ENCODE results near the gene CD300LD.

Gene CD300LD

DNA sequence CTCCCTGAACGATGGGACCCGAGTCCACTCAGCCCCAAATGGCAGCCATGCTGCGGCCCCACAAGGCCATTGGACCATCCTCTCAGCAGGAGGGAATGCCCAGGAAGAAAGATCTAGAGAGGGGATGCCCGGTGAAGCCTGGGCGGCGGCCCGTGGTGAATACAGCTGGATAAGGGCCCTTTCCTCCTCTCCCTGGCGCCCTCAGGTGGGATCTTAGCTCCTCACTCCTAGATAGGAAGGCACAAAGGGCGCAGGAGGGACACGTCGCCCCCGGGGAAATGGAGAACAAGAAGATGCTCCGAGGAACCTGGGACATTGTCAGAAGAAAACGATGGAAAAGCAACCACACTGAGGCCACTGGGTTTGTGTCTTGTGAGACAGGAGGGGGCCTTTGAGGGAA, 48.7 kb downstream of the CD300LD start:
- no peaks in the 10 kb centered on the region for H3K9me3 Mint-ChIP-seq
- no peak overlapping the region for H3K27ac Mint-ChIP-seq
- H3K36me3 Mint-ChIP-seq (ENCODE audit: low read depth): no peaks in the 10 kb centered on the region
- TF ChIP-seq, protein P1, sequence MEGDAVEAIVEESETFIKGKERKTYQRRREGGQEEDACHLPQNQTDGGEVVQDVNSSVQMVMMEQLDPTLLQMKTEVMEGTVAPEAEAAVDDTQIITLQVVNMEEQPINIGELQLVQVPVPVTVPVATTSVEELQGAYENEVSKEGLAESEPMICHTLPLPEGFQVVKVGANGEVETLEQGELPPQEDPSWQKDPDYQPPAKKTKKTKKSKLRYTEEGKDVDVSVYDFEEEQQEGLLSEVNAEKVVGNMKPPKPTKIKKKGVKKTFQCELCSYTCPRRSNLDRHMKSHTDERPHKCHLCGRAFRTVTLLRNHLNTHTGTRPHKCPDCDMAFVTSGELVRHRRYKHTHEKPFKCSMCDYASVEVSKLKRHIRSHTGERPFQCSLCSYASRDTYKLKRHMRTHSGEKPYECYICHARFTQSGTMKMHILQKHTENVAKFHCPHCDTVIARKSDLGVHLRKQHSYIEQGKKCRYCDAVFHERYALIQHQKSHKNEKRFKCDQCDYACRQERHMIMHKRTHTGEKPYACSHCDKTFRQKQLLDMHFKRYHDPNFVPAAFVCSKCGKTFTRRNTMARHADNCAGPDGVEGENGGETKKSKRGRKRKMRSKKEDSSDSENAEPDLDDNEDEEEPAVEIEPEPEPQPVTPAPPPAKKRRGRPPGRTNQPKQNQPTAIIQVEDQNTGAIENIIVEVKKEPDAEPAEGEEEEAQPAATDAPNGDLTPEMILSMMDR (IDR thresholded peaks at IDR 0.05; ENCODE audit: unreplicated experiment in 3 of 3): no peak
- no peaks in the 10 kb centered on the region for H3K4me1 Mint-ChIP-seq
- H3K27me3 Mint-ChIP-seq (ENCODE audit: low read depth): peaks cover 29% of the 10 kb centered on the region
- H3K4me3 Mint-ChIP-seq: no peak overlapping the region

DNA sequence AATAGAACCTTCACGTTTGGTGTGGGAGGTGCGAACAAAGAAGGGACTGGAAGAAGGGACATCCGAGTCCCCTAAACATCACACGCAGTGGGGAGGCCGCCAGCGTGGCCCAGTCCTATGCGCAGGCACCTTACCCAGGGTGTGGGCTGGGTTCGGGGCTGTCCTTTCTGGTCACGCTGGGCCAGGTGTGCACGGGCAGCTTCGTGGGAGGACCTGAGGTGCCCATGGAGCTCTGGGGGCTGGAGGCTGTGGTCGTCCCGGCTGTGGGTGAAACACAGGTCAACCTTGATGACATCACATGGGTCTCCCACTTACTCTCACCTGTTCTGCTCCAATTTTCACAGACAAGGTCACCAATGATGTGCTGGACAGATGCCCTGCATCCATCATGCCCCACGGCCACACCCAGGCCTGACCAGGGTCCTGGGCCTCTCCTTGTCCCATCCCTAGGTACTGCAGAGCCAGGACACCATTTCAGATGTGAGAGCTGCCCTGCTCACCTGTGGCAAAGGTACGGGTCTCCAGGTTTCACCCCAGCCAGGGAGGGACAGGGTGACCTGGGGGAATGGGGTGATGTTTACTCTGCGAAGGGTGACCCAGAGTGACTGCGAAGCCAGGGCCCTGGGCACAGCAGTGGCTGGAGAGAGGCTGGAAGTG, 49.2 kb downstream of the CD300LD start:
- TF ChIP-seq, protein P1 (IDR thresholded peaks at IDR 0.05; ENCODE audit: unreplicated experiment in 3 of 3): no peak
- no peak overlapping the region for H3K27ac Mint-ChIP-seq
- H3K36me3 Mint-ChIP-seq (ENCODE audit: low read depth): no peaks in the 10 kb centered on the region
- no peak overlapping the region for H3K4me3 Mint-ChIP-seq
- H3K27me3 Mint-ChIP-seq (ENCODE audit: low read depth): peaks cover 33% of the 10 kb centered on the region
- H3K4me1 Mint-ChIP-seq: no peaks in the 10 kb centered on the region
- no peaks in the 10 kb centered on the region for H3K9me3 Mint-ChIP-seq

DNA sequence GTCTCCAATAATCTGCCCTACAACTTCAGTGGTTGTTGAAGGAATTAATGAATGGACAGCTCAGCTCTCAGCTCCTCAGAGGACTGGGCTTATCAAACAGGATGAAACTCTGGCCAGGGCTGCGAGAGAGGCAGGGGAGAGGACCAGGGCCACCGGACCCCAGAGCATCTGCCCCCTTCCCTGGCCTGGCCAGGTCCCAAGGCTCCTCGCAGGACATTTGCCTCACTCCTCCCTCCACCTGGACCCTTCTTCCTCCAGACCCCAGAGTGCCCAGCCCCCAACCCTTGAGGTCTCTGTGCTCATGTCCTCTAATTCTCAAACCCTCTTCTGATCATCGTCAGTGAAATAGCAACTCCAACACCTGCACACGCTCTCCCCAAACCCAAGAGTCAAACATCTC, 49.9 kb downstream of the CD300LD start:
- H3K4me3 Mint-ChIP-seq: no peak overlapping the region
- no peaks in the 10 kb centered on the region for H3K36me3 Mint-ChIP-seq (ENCODE audit: low read depth)
- H3K27me3 Mint-ChIP-seq (ENCODE audit: low read depth): peaks cover 40% of the 10 kb centered on the region
- H3K9me3 Mint-ChIP-seq: no peaks in the 10 kb centered on the region
- TF ChIP-seq, protein P1 (IDR thresholded peaks at IDR 0.05; ENCODE audit: unreplicated experiment in 3 of 3): no peak
- no peak overlapping the region for H3K27ac Mint-ChIP-seq
- H3K4me1 Mint-ChIP-seq: no peaks in the 10 kb centered on the region

DNA sequence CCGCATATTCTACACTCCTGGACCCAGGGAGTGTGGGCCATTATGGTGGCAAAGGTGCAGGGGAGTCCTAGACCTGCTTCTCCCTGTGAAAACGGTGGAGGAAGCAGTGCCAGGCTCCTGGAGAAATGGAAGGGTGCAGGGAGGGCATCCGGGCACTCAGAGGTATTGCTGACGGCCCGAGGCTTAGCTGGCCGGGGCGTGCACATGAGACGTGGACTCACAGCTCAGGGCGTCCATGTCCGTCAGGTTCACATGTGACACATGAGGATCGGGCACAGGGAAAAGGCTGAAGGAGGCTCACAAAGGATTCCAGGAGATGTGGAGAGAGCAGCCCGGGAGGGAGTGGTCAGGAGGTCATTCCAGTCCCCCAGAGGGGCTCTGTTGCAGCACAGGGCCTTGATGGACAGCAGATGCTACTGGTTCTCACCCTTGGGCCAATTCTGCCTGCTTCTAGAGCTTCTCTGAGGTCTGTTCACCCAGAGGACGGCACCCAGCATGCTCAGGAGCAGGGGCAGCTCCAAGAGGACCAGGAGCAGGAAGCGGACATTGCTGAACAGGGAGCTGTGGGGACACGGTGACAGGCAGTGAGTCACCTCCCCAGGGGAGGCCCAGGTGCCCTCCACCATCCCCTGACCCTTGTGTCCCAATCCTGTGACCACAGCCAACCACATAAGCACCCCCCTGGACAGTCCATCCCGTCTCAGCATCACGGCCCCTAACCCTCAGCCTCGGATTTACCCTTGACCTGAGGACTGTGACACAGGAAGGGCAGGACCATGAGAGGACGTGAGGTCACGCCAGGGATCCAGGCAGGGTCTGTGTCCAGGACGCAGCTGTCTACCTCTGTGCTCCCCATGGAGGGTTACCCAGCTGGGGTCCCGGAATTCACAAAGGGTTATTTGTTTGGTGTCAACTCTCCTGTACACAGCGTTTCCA, 50.6 kb downstream of the CD300LD start:
- Mint-ChIP-seq H3K36me3 (ENCODE audit: low read depth) (no peaks in the 10 kb centered on the region), H3K27me3 (ENCODE audit: low read depth) (peaks cover 46% of the 10 kb centered on the region), H3K9me3 (no peaks in the 10 kb centered on the region), H3K4me3 (no peak overlapping the region), H3K27ac (no peak overlapping the region), H3K4me1 (no peaks in the 10 kb centered on the region)
- TF ChIP-seq, protein P1 (IDR thresholded peaks at IDR 0.05; ENCODE audit: unreplicated experiment in 3 of 3): no peak

DNA sequence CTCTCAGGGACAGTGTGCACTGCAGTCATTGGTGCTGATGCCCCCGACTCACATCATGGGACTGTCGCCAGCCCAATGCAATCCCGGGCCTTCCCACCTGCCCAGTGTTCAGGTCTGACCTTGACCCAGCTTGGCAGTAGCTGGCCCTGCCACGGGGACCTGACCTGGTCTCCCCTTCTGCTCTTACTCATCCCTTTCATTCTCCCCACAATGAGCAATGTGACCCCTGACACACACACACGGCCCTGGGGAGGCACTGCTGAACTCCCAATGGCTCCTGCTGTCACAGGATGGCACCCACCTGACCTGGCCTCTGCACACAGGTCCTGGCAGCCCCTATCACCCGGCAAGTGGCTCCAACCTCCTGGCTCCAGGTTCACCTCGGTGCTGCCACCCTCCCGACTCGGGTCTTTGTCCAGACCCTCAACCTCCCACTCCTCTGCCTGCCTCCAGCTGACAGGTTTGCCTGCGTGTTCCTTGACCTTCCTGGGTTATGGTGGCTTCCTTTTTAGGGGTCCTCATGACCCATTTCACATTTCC, 52.7 kb downstream of the CD300LD start:
- TF ChIP-seq, protein P1 (IDR thresholded peaks at IDR 0.05; ENCODE audit: unreplicated experiment in 3 of 3): no peak
- peaks cover 38% of the 10 kb centered on the region for H3K27me3 Mint-ChIP-seq (ENCODE audit: low read depth)
- no peak overlapping the region for H3K4me3 Mint-ChIP-seq
- no peaks in the 10 kb centered on the region for H3K36me3 Mint-ChIP-seq (ENCODE audit: low read depth)
- H3K9me3 Mint-ChIP-seq: peaks cover 4% of the 10 kb centered on the region
- H3K4me1 Mint-ChIP-seq: no peaks in the 10 kb centered on the region
- H3K27ac Mint-ChIP-seq: no peak overlapping the region
